NT2/D1 (cell line): ENCODE results near the gene MADCAM1.

Source experiments
- DNase-seq: peaks from one replicate; pipeline ENCODE4 v3.0.0-alpha.2; 2011; ENCODE audit warnings: low read depth, low spot score
- H3K27me3 ChIP-seq: 2 replicates; pipeline ENCODE4 v1.6.0; 2011; ENCODE audit warnings: mild to moderate bottlenecking; ENCODE audit not compliant: insufficient read length, insufficient read depth
- H3K36me3 ChIP-seq: 2 replicates; pipeline ENCODE4 v1.6.1; 2011; ENCODE audit warnings: mild to moderate bottlenecking, low read length, mixed read lengths; ENCODE audit not compliant: insufficient read depth, insufficient read length
- H3K4me1 ChIP-seq: 2 replicates; pipeline ENCODE4 v1.5.1; 2011; ENCODE audit not compliant: insufficient read depth, insufficient read length
- H3K4me3 ChIP-seq: 2 replicates; pipeline ENCODE4 v1.5.1; 2011; ENCODE audit warnings: low read depth; ENCODE audit not compliant: insufficient read length
- H3K9ac ChIP-seq: 2 replicates; pipeline ENCODE4 v1.6.0; 2011; ENCODE audit warnings: low read depth; ENCODE audit not compliant: insufficient read length
- H3K9me3 ChIP-seq: 2 replicates; pipeline ENCODE4 v1.5.1; 2011; ENCODE audit warnings: mild to moderate bottlenecking, low read length; ENCODE audit not compliant: insufficient read depth
- SUZ12 ChIP-seq: IDR thresholded peaks from 2 replicates; pipeline ENCODE4 v1.6.1; 2011; ENCODE audit not compliant: insufficient read length, insufficient read depth; ENCODE audit errors: extremely low read depth
- YY1 ChIP-seq: IDR thresholded peaks from 2 replicates; pipeline ENCODE4 v1.6.1; 2011; ENCODE audit not compliant: insufficient read length, insufficient read depth
- ZNF274 ChIP-seq: IDR thresholded peaks from 2 replicates; pipeline ENCODE4 v1.6.1; 2011; ENCODE audit warnings: mild to moderate bottlenecking, low read depth, low read length

The MADCAM1 gene

DNA sequence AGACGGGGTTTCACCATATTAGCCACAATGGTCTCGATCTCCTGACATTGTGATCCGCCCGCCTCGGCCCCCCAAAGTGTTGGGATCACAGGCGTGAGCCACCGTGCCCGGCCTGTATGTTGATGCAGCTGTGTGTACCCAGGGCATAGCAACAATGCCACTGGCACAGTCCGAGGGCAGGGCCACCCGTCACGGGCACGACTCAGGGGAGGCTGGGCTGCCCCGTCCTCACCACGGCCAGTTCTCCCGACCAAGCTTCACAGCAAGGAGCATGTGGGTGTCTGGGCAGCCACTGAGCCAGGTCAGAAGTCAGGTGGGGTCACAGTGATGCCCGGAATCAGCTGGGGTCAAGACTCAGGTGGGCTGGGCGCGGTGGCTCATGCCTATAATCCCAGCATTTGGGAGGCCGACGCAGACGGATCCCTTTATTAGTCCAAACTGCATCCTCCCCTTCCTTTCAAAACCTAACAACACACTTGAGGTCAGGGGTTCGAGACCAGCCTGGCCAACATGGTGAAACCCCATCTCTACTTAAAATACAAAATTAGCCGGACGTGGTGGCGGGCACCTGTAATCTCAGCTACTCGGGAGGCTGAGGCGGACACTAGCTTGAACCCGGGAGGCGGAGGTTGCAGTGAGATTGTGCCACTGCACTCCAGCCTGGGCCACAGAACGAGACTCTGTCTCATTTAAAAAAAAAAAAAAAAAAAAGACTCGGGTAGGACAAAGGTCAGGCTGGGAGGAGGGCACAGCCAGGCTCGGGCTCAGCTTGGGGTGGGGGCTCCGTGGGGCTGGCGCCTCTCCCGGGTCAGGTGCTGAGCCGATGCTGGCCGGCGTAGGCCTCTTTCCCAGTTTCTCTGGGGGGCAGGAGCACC lies 34.1 kb downstream of the MADCAM1 start:
- H3K27me3 ChIP-seq = peaks cover under 1% of the 10 kb centered on the region
- peak overlapping the region; percentile 91 for H3K4me3 ChIP-seq
- no peak for DNase-seq
- peak overlapping the region; percentile 92 for H3K9ac ChIP-seq
- H3K9me3 ChIP-seq = no peaks in the 10 kb centered on the region
- no peak for TF ChIP-seq ZNF274
- no peak for TF ChIP-seq SUZ12
- TF ChIP-seq YY1 = no peak
- peaks cover 31% of the 10 kb centered on the region for H3K4me1 ChIP-seq
- H3K36me3 ChIP-seq = peaks cover 20% of the 10 kb centered on the region

DNA sequence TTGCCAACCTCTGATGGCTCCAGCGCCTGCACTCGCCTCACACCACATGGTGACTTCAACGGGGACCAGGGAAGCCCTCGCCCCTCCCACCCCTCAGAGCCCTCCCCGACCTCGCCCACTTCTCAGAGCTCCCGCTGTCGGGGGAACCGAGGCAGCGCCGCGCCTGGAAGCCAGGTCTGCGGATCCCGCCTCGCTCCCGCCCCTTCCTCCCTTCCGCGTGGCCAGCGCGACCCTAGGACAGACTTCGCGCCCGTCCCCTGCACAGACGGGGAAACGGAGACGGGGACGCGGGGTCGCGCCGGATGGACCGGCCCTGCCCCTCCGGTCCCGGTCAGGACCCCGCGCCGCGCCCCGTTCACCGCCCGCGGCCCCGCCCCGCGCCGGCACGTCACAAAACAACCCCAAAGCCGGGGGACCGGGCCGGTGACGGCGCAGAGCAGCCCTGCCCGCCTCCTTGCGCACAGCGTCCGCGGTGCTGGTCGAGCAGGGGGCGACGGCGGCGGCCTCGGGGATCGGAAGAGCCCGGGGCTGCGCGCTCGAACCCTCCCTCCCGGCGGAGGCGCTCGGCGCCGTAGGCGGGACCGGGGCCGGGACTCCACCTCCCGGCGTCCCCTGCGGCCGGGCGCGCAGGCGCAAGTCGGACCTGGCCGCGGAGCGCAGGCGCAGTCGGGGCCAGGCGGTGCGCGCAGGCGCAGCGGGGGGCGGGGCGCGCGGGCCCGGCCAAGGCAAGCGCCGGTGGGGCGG lies 34.9 kb downstream of the MADCAM1 start:
- Histone ChIP-seq H3K9me3 (no peaks in the 10 kb centered on the region), H3K27me3 (no peaks in the 10 kb centered on the region), H3K9ac (peak overlapping the region; percentile 92), H3K4me3 (peak overlapping the region; percentile 91), H3K36me3 (peaks cover 28% of the 10 kb centered on the region), H3K4me1 (peaks cover 30% of the 10 kb centered on the region)
- TF ChIP-seq ZNF274 = no peak
- TF ChIP-seq SUZ12 = no peak
- TF ChIP-seq YY1 = no peak
- DNase-seq = peak; percentile 82

DNA sequence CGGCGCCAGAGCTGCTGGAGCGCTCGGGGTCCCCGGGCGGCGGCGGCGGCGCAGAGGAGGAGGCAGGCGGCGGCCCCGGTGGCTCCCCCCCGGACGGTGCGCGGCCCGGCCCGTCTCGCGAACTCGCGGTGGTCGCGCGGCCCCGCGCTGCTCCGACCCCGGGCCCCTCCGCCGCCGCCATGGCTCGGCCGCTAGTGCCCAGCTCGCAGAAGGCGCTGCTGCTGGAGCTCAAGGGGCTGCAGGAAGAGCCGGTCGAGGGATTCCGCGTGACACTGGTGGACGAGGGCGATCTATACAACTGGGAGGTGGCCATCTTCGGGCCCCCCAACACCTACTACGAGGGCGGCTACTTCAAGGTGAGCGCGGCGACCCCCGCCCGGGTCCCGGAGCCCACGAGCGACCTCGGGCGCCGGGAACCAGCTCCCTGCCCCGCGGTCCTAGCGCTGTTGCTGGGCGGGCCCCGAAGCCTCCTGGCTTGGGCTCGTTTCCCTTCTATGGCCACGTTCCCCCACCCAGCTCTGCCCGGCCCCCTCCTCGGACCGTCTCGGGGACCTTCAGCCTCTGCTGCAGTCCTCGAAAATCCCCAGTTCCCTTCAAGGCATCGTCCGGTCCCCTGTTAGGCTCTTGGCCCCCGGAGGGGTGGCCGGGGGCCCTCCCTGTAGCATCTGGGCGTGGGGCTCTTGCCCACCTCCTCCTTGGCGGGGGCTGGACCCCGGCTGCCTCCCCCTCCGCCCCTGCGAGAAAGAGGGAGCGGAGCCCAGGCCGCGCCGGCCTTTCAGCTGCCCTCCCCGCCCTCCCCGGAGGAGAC lies 35.7 kb downstream of the MADCAM1 start, which contains the start of gene CDC34:
Gene CDC34 (plus strand): TSS at position 8 of the 808 bp plus-strand sequence. CDS start 172 bp downstream, at position 180.
- peaks cover 29% of the 10 kb centered on the region for H3K4me1 ChIP-seq
- H3K9ac ChIP-seq = peak within 1 kb of the TSS; percentile 97
- no peaks in the 10 kb centered on the region for H3K27me3 ChIP-seq
- TF ChIP-seq YY1 (no peak), ZNF274 (no peak)
- peak within 1 kb of the TSS; percentile 91 for H3K4me3 ChIP-seq
- no peaks in the 10 kb centered on the region for H3K9me3 ChIP-seq
- DNase-seq = no peak
- H3K36me3 ChIP-seq = peaks cover 36% of the 10 kb centered on the region

DNA sequence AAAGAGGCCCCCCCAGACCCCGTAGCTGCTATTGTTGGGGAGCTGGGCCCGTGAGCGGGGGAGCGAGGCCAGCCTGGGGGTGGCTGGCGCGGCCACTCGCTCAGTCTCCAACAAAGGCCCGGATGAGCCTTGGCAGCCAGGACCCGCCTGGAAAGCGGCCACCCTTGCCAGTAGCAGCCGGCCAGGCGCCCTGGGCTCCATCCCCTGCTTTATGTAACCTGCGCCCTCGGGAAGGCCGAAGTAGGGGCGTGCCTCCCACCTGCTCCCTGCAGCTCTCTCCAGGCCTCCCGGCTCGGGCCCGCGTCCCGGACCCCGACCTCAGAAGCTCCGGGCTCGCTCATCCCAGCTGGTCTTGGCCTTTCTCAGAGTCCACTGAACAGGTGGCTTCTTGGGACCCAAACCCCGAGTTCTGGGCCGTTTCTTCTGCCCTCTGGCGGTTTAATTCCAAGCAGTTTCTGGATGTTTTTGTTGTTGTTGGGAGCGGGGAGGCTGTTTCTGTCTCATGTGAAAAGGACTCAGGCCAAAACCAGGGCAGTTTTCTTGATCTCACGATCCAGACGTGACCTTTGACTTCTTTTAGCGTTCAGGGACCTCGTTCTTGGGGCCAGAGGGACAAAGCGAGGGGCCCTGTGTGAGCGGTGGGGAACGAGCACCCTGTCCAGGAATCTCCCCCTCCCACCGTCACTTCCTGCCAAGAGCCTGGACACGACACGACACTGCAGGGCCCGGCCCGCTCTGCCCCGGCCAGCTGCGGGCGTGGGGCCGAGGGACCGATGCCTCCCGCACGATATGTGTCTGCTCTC lies 36.5 kb downstream of the MADCAM1 start:
- TF ChIP-seq YY1 = no peak
- TF ChIP-seq SUZ12 = no peak
- TF ChIP-seq ZNF274 = no peak
- Histone ChIP-seq H3K9ac (peak overlapping the region; percentile 97), H3K9me3 (no peaks in the 10 kb centered on the region), H3K36me3 (peaks cover 41% of the 10 kb centered on the region), H3K4me3 (peak overlapping the region; percentile 91), H3K27me3 (no peaks in the 10 kb centered on the region), H3K4me1 (peaks cover 29% of the 10 kb centered on the region)
- DNase-seq = peak; percentile 63

DNA sequence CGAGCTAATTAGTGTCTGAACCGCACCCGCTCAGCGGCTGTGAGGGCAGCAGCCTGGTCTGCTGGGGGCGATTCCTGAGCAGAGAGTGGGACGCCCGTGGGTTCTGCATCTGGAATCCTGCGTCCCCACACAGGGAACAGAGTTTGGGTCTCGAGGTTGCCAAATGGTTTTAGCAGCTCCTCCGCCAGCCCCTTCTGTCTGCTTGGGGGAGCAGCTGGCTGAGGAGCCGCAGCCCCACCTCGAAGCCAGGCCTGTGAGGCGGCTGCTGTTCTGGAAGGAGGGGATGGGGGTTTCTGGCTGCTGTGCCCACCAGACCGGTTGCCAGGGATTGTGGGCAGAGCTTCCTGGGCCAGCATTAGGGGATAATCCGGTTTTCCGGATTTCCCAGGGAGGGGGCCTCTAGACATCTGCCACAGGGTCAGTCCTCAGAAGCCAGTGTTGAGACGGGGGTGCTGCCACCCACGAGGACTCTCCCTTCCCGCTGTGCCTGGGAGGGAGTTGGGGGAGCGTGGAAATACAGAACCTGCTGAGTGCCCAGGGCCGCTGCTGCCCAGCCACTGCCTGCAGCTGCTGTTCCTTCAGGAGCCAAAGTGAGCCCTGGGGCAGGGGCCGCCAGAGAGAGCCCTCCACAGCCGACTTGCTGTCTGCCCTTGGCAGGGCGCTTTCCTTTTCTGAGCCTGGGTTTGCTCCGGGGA lies 37.2 kb downstream of the MADCAM1 start:
- H3K9me3 ChIP-seq = no peaks in the 10 kb centered on the region
- H3K4me3 ChIP-seq = peak overlapping the region; percentile 91
- H3K4me1 ChIP-seq = peaks cover 26% of the 10 kb centered on the region
- H3K36me3 ChIP-seq = peaks cover 49% of the 10 kb centered on the region
- no peak for TF ChIP-seq SUZ12
- H3K9ac ChIP-seq = peak overlapping the region; percentile 97
- no peak for DNase-seq
- H3K27me3 ChIP-seq = no peaks in the 10 kb centered on the region

DNA sequence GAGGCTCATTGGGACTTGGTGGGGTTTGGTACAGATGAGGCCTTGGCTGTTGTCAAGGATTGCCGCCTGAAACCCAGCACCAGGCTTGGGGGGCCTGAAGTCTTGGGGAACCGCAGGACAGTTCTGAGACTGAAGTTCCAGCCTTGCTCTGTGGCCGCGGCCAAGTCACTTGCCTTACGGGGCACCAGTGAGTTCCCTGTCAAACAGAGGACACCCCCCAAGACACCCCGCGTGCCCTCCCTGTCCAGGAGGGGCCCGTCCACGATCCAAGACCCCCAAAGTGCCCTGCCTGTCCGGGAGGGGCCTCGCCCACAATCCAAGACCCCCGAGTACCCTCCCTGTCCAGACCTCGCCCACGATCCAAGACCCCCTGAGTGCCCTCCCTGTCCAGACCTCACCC lies 37.8 kb downstream of the MADCAM1 start:
- peaks cover 23% of the 10 kb centered on the region for H3K4me1 ChIP-seq

More for the DNA sequence above, 37.8 kb downstream of the MADCAM1 start:
- Histone ChIP-seq H3K9me3 (no peaks in the 10 kb centered on the region), H3K27me3 (no peaks in the 10 kb centered on the region), H3K36me3 (peaks cover 55% of the 10 kb centered on the region), H3K9ac (peak overlapping the region; percentile 56), H3K4me3 (no peak overlapping the region)
- TF ChIP-seq YY1 = no peak
- no peak for TF ChIP-seq SUZ12
- TF ChIP-seq ZNF274 = no peak
- no peak for DNase-seq
